Mammary epithelial cell (primary cell): ENCODE measurements around the gene HCN3.

Source experiments
- CTCF ChIP-seq, 2 donors: IDR thresholded peaks in 1 of 2; conservative IDR thresholded peaks in 1 of 2; 2 replicates each; pipeline ENCODE4 v1.5.1; 2011 to 2012; ENCODE audit warnings: inconsistent platforms in 2 of 2, low read length in 2 of 2, mild to moderate bottlenecking in 2 of 2, control low read depth in 1 of 2, low read depth in 1 of 2; ENCODE audit not compliant: insufficient read depth in 1 of 2; ENCODE audit errors: extremely low read depth in 1 of 2
- EZH2 ChIP-seq: IDR thresholded peaks from 2 replicates; pipeline ENCODE4 v1.6.1; 2012; ENCODE audit warnings: low read length, inconsistent platforms, borderline replicate concordance

GRCh38 chr1:155320252-155320651, 43.0 kb downstream of the HCN3 start:
- TF ChIP-seq CTCF (conservative IDR thresholded peaks at IDR 0.05 in 1 of 2, IDR thresholded peaks at IDR 0.05 in 1 of 2; ENCODE audit: extremely low read depth in 1 of 2, insufficient read depth in 1 of 2, low read depth in 1 of 2, low read length in 2 of 2): no peak
- TF ChIP-seq EZH2: no peak
